ENCODE measurements around the gene GRAMD1A. TPM values are rescaled to one million over a fixed set of nuclear protein-coding genes. Genes with fewer than 3 reads are reported as not detected.

The GRAMD1A gene
- total and polyA plus RNA-seq, 9 of the 15 experiments (the other 6 are each of a cell fraction or from before 2014, with no cell fraction given) = 1.4 to 63.8 (median 38.5) TPM

- Histone ChIP-seq H3K79me2 (ENCODE audit: control insufficient read depth, insufficient read depth, low read length) (peaks cover 47% of the 10 kb centered on the region), H3K9ac (ENCODE audit: insufficient read depth in 1 of 2, low read depth in 2 of 2, low read length in 2 of 2) (no peak overlapping the region), H3K4me1 (replicated peaks in 1 of 2; ENCODE audit: control insufficient read depth in 2 of 2, insufficient read depth in 2 of 2, low read length in 2 of 2) (peaks cover 12 to 28% of the 10 kb centered on the region in 2 experiments; a peak in 4 of 5 replicates), H3K27ac (ENCODE audit: extremely low read depth, low read depth, low read length) (no peak overlapping the region), H3K9me1 (ENCODE audit: control insufficient read depth, insufficient read depth, low read length) (no peaks in the 10 kb centered on the region), H3K4me3 (no peak overlapping the region), H3K9me3 (replicated peaks; ENCODE audit: control insufficient read depth, insufficient read depth, low read depth, low read length) (peaks cover 62% of the 10 kb centered on the region), H3K4me2 (ENCODE audit: insufficient read depth, low read length) (no peak overlapping the region), H4K20me1 (replicated peaks; ENCODE audit: control insufficient read depth, insufficient read depth, low read length) (no peaks in the 10 kb centered on the region), H3K36me3 (ENCODE audit: control insufficient read depth, insufficient read depth, low read length) (peaks cover 66% of the 10 kb centered on the region), H3K27me3 (ENCODE audit: control insufficient read depth in 2 of 2, insufficient read depth in 2 of 2, low read length in 2 of 2) (no peaks in the 10 kb centered on the region), H2AFZ (ENCODE audit: low read depth, low read length) (no peak overlapping the region)
- CTCF ChIA-PET (ENCODE audit: low intra/inter-chr PET ratio) = no interaction called here
- 0 out of 2 replicates have a peak, but pooled peaks have one; percentile 14 for TF ChIP-seq GATA2 (CRISPR knock-in tag; IDR thresholded peaks at IDR 0.05)
- no peak for TF ChIP-seq ATF4 (CRISPR knock-in tag; IDR thresholded peaks at IDR 0.05)
- FAIRE-seq = no peak
- in situ Hi-C loops (cut with MboI) = no loop called here
- intact Hi-C loops (cut with micrococcal nuclease) = no loop called here
- ATAC-seq = no peak
- WGBS (ENCODE audit: insufficient coverage, low coverage, missing lambda C conversion rate) = 94% methylated on average over 8 of the region's 8 CpGs
- no peak for DNase-seq (ENCODE audit: extremely low read depth in 1 of 4, low spot score in 3 of 4)
- no TSS peak for BruUV-seq (replicated peaks)
- POLR2A ChIA-PET = no interaction called here
Observed at GRCh38 chr19:34960103-34960805, 39.9 kb upstream of the GRAMD1A start.

GRCh38 chr19:34960940-34961679, 39.0 kb upstream of the GRAMD1A start:
- Histone ChIP-seq H3K79me2 (ENCODE audit: control insufficient read depth, insufficient read depth, low read length) (peaks cover 47% of the 10 kb centered on the region), H3K4me1 (replicated peaks in 1 of 2; ENCODE audit: control insufficient read depth in 2 of 2, insufficient read depth in 2 of 2, low read length in 2 of 2) (peaks cover 12 to 28% of the 10 kb centered on the region in 2 experiments; a peak in 4 of 5 replicates), H3K4me3 (no peak overlapping the region), H2AFZ (ENCODE audit: low read depth, low read length) (no peak overlapping the region), H3K9ac (ENCODE audit: insufficient read depth in 1 of 2, low read depth in 2 of 2, low read length in 2 of 2) (no peak overlapping the region), H4K20me1 (replicated peaks; ENCODE audit: control insufficient read depth, insufficient read depth, low read length) (no peaks in the 10 kb centered on the region), H3K9me1 (ENCODE audit: control insufficient read depth, insufficient read depth, low read length) (no peaks in the 10 kb centered on the region), H3K27me3 (ENCODE audit: control insufficient read depth in 2 of 2, insufficient read depth in 2 of 2, low read length in 2 of 2) (no peaks in the 10 kb centered on the region), H3K9me3 (replicated peaks; ENCODE audit: control insufficient read depth, insufficient read depth, low read depth, low read length) (peaks cover 59% of the 10 kb centered on the region), H3K4me2 (ENCODE audit: insufficient read depth, low read length) (peak overlapping the region; percentile 93), H3K36me3 (ENCODE audit: control insufficient read depth, insufficient read depth, low read length) (peaks cover 61% of the 10 kb centered on the region), H3K27ac (ENCODE audit: extremely low read depth, low read depth, low read length) (no peak overlapping the region; the same call in 2 of the 3 replicates)
- FAIRE-seq (no peak), ATAC-seq (no peak), DNase-seq (ENCODE audit: extremely low read depth in 1 of 4, low spot score in 3 of 4) (no peak)
- intact Hi-C loops (cut with micrococcal nuclease) = no loop called here
- TF ChIP-seq NFE2 (IDR thresholded peaks at IDR 0.05; ENCODE audit: low read depth) = no peak
- TF ChIP-seq POLR2G (IDR thresholded peaks at IDR 0.05; ENCODE audit: low read depth, low read length) = 0 out of 2 replicates have a peak, but pooled peaks have one; percentile 32
- TF ChIP-seq RBFOX2 (IDR thresholded peaks at IDR 0.05; ENCODE audit: low read depth, low read length) = peak; percentile 65
- CTCF ChIA-PET (ENCODE audit: low intra/inter-chr PET ratio) = no interaction called here
- WGBS (ENCODE audit: insufficient coverage, low coverage, missing lambda C conversion rate) = 91% methylated on average over 11 of the region's 12 CpGs
- in situ Hi-C loops (cut with MboI) = no loop called here
- BruUV-seq (replicated peaks) = no TSS peak
- POLR2A ChIA-PET = no interaction called here
